Fibroblast of peridontal ligament (primary cell): ENCODE data around the gene SPATS2.
A peak's percentile ranks its signal among the peaks of the same experiment; 100 is the strongest.
"Not testable (repeated sequence)": the region's sequence is repeated elsewhere in the genome, so short reads cannot be mapped to it uniquely, and the experiment has no call there.

ENCODE experiments used
- DNase-seq: peaks from one replicate; pipeline ENCODE4 v3.0.0-alpha.2; 2010; ENCODE audit errors: extremely low read depth

Gene SPATS2

GRCh38 chr12:49515266-49515665 is 148.0 kb downstream of the SPATS2 start:
- peak; percentile 71 for DNase-seq

- peak; percentile 30 for DNase-seq
These were observed 151.8 kb downstream of the SPATS2 start for GRCh38 chr12:49518914-49519573.

- no peak for DNase-seq
These were observed 152.3 kb downstream of the SPATS2 start for GRCh38 chr12:49519574-49519936.

- no peak for DNase-seq
These were observed 154.1 kb downstream of the SPATS2 start for GRCh38 chr12:49521389-49521788.

- no peak for DNase-seq
These were observed 157.5 kb downstream of the SPATS2 start for GRCh38 chr12:49524660-49525324.

- DNase-seq: no peak
These were observed 158.7 kb downstream of the SPATS2 start for GRCh38 chr12:49525942-49526341.

- DNase-seq: no peak
These were observed 160.3 kb downstream of the SPATS2 start for GRCh38 chr12:49527361-49528130.

- DNase-seq: no peak
These were observed 162.2 kb downstream of the SPATS2 start for GRCh38 chr12:49529414-49529813.

GRCh38 chr12:49531745-49532144 is 164.5 kb downstream of the SPATS2 start:
- no peak for DNase-seq

- DNase-seq: no peak
These were observed 166.1 kb downstream of the SPATS2 start for GRCh38 chr12:49533331-49533730.

GRCh38 chr12:49534122-49534521 is 166.9 kb downstream of the SPATS2 start:
- not testable (repeated sequence) for DNase-seq

GRCh38 chr12:49534731-49535278 is 167.5 kb downstream of the SPATS2 start:
- no peak for DNase-seq

GRCh38 chr12:49535921-49536525 is 168.8 kb downstream of the SPATS2 start:
- DNase-seq: no peak

- no peak for DNase-seq
These were observed 169.3 kb downstream of the SPATS2 start for GRCh38 chr12:49536526-49537071.

GRCh38 chr12:49537231-49537751 is 170.0 kb downstream of the SPATS2 start:
- no peak for DNase-seq

GRCh38 chr12:49537752-49538509 is 170.7 kb downstream of the SPATS2 start:
- no peak for DNase-seq

- peak; percentile 26 for DNase-seq
These were observed 171.5 kb downstream of the SPATS2 start, which contains the start of gene KCNH3 for GRCh38 chr12:49538510-49539403. TSS of gene KCNH3 (plus strand) at chr12:49539030. CDS start at chr12:49539417, 387 bp downstream.

GRCh38 chr12:49539406-49540228 is 172.4 kb downstream of the SPATS2 start:
- no peak for DNase-seq
